CD4-positive, alpha-beta T cell treated with Interleukin-12 subunit alpha and Interleukin-12 subunit beta, for 1 hour (primary cell): ENCODE measurements around the gene VPS36.
"Not testable (repeated sequence)": the region's sequence is repeated elsewhere in the genome, so short reads cannot be mapped to it uniquely, and the experiment has no call there.

Source experiments
- DNase-seq: peaks from one replicate; pipeline ENCODE4 v3.0.0-alpha.2; 2020

VPS36 gene

DNA sequence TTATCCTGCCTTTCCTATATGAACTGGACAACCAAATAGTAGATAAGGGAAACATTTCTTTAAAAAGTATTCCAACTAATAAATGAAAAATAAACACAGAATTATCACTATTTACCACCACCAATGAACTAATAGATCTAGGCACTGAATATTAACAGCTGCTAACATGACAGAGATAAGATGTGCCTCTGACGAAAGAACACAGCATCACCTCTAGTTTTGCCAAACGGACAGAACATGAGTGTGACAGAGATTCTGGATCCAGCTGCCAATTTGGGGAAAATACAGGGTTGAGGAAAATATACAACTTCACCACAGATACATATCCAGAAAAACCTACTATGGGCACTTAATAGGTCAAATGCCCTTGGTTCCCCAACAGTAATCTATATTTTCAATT is 18.0 kb downstream of the VPS36 start:
- no peak for DNase-seq

DNA sequence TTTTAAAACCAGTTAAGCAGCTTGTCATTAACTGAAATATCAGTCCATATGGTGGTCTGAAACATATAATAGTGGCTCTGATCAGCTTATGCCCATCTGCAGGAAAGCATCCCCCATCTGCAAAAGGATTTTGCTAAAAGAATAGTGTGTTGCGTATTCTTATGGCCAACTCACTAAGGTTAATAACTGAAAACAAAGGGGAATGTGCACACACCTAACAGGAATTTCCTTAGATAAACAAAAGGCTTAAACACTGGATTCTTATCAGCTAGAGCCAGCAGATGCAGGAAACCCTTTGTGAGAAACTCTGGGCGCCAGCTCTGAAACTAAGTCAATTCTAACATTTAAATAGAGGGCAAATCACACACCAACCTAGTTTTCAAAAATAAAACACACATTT is 22.1 kb downstream of the VPS36 start:
- DNase-seq = no peak

- no peak for DNase-seq
Measured at GRCh38 chr13:52421216-52421615, 29.2 kb downstream of the VPS36 start.

DNA sequence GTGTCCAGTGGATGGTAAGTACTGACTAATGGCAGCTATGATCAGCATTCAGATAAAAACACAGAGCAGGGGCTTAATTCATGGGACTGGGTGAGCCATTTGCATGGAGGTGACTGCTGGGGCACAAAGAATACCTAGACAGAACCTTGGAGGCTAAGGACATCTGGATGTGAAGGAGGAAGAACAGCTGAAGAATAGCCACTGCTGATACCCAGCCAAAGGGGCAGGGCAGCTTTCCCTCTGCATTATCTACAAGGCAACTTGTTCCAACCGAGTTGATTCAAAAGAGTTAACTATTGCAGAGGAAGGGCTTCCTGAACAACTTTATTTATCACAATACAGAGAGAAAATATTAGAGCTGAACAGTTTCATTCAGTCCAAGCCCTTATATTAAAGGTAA is 31.4 kb downstream of the VPS36 start:
- DNase-seq = no peak

GRCh38 chr13:52414963-52415362 is 35.5 kb downstream of the VPS36 start:
- DNase-seq = no peak

GRCh38 chr13:52414051-52414450 is 36.4 kb downstream of the VPS36 start:
- DNase-seq = no peak

- no peak for DNase-seq
Measured at GRCh38 chr13:52412128-52412527, 38.3 kb downstream of the VPS36 start.

DNA sequence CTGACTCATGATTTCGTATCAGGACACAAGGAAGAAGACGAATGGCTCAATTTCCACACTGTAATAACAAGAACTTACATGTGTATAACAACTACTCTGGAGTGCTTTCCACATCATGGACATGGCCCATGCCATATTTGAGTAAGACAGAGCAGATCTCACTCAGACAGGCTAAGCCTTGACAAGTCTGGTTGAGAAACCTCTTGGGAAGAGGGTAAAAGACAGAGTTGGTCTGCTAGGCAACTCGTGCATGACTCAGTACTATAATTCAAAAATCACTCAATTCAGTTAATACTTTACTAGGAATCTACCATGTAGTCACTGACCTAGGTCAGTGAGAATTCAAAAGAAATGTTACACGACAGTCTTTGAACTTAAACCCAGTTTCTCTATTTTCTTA is 38.8 kb downstream of the VPS36 start:
- DNase-seq = no peak

GRCh38 chr13:52408071-52408658 is 42.3 kb downstream of the VPS36 start:
- not testable (repeated sequence) for DNase-seq

DNA sequence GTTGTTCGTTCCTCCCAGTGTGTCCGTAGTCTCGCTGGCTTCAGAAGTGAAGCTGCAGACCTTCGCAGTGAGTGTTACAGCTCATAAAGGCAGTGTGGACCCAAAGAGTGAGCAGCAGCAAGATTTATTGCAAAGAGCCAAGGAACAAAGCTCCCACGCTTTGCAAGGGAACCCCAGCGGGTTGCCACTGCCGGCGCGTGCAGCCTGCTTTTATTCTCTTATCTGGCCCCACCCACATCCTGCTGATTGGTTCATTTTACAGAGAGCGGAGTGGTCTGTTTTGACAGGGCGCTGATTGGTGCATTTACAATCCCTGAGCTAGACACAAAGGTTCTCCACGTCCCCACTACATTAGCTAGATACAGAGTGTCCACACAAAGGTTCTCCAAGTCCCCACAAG is 43.0 kb downstream of the VPS36 start:
- not testable (repeated sequence) for DNase-seq

DNA sequence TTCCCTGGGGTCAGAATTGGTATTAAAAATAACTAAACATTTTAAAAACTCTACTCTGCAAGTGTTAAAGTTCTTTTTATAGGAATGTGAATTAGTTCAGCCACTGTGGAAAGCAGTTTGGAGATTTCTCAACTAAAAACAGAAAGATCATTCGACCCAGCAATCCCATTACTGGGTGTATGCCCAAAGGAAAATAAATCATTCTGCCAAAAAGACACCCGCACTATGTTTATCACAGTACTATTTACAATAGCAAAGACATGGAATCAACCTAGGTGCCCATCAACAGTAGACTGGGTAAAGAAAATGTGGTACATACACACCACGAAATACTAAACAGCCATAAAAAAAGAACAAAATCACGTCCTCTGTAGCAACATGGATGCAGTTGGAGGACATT is 43.8 kb downstream of the VPS36 start:
- DNase-seq = no peak

DNA sequence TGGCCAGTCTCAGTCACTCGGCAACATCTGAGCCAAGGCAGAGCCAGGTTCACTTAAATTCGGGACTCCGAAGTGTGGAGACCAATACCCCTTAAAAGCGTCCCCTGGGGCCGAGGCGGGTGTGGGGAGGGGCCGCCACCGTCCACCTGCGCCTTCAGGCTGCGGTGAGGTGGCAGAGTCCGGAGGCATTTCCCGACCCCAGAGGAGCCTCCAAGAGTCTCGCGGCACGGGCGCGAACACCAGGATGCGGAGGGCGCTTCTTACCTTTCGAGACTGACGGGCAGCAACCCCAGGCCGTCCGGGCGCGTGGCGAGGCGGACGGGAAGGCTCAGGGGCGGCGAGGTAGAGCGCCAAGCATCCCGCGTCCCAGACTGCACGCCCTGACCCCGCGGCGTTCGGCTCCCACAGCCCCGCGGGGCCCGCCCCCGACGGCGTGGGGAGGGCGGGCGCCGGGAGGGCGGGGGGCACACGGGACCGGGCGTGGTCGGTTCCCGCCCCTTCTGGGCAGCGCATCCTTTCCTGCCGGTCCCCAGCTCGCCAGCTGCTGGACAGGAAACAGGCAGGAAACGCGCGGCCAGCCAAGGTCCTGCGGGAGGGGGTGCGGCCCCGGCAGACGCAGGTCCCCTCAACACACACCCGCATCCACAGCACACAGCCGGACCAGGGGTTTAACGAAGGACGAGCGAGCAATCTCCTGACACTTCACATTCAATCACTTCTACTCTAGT is 44.5 kb downstream of the VPS36 start, which contains the start of gene THSD1:
TSS of gene THSD1 (minus strand) at position 406 of the 728 bp plus-strand sequence. CDS start 3,572 bp downstream, outside the sequence.
- no peak for DNase-seq

- DNase-seq = no peak
Measured at GRCh38 chr13:52405369-52405766, 45.1 kb downstream of the VPS36 start.

GRCh38 chr13:52399708-52400107 is 50.7 kb downstream of the VPS36 start:
- peak; percentile 15 for DNase-seq

- no peak for DNase-seq
Measured at GRCh38 chr13:52399046-52399445, 51.4 kb downstream of the VPS36 start.

- no peak for DNase-seq
Measured at GRCh38 chr13:52395704-52396103, 54.7 kb downstream of the VPS36 start.

DNA sequence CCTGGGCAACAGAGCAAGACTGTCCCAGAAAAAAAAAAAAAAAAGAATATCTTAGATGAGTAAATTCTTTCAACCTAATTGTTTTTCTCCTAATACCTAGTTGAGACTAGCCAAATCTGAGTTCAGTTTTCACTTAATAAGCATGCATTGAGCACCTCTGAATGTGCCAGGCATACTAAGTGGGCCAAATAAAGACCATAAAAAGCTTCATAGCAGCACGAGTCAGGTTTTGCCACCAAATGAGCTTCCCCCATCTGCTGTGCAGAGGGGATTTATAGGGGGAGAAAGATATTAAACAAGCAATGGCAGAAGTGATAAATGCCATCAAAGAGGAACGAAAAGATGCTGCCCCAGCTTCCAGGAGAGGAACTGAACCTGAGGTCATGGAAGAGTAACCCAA is 55.8 kb downstream of the VPS36 start:
- no peak for DNase-seq

DNA sequence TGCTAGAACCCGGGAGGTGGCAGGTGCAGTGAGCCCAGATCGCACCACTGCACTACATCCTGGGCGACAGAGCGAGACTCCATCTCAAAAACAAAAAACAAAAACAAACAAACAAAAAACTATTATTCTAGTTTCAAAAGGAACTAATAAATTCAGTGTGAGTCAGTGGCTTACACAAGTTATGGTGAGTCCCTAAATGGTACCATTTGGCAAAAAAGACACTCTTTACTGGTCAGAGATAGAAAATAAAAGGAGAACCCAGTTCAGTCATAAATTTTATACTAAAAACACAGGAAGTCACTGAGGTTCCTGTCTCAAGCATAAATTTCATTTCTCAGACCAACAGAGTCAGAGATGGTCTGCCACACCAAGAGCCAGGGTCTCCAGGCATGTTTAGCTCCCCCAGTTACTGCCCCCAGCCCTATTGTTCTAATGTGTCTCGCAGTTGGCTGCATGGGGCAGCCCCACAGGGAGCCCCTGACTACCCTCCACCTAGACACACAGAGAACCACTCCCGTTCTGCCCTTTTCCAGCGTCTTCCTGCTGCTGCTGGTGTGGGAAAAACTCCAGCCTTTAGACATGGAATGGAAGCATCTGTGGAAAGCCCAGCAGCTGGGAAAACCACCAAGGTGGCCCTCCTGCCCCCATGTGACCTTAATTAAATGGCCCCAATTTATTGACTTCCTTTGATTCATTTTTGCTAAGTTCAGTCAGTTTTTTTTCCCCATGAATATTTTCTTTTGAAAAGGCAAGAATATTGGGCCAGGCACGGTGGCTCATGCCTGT is 56.7 kb downstream of the VPS36 start:
- DNase-seq = no peak

- DNase-seq = no peak
Measured at GRCh38 chr13:52387721-52388120, 62.7 kb downstream of the VPS36 start.

GRCh38 chr13:52385870-52386269 is 64.6 kb downstream of the VPS36 start:
- DNase-seq = no peak

DNA sequence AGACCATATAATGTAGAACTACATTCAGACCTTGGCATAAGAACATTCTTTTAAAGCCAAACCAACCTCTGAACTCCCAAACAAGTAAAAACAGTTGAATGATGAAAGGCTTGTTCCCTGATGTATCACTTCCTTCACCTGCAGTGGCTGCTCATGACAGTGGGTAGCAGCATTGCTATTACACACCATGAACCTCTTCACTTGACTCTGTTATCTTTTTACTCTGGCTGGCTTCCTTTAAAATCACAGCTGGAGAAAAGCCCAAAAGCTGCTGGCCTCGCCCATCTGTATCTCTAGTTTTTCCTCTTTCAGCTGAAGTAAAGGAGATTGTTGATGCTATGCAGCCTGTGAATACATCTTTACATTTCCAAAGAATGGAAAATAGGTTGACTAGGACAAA is 67.1 kb downstream of the VPS36 start:
- no peak for DNase-seq

GRCh38 chr13:52378312-52378711 is 72.1 kb downstream of the VPS36 start:
- DNase-seq = no peak

GRCh38 chr13:52377898-52378297 is 72.5 kb downstream of the VPS36 start:
- no peak for DNase-seq

- DNase-seq = no peak
Measured at GRCh38 chr13:52374873-52375411, 75.5 kb downstream of the VPS36 start.
